NCI-H2227 (cell line): ENCODE results near the gene EBF3.

Experiments
- DNase-seq: peaks from one replicate; lab custom pipeline; 2025; ENCODE audit not compliant: unreplicated experiment; lab: John Stamatoyannopoulos, UW

EBF3 gene

GRCh38 chr10:129894698-129895097, 69.4 kb downstream of the EBF3 start:
- no peak for DNase-seq

- DNase-seq, result no peak
Observed at GRCh38 chr10:129893104-129894089, 70.7 kb downstream of the EBF3 start.

- no peak for DNase-seq
Observed at GRCh38 chr10:129892548-129893052, 71.5 kb downstream of the EBF3 start.

GRCh38 chr10:129891806-129892205, 72.3 kb downstream of the EBF3 start:
- no peak for DNase-seq

- DNase-seq, result no peak
Observed at GRCh38 chr10:129890170-129890569, 73.9 kb downstream of the EBF3 start.

GRCh38 chr10:129888784-129889616, 75.1 kb downstream of the EBF3 start:
- peak; percentile 15 for DNase-seq

- no peak for DNase-seq
Observed at GRCh38 chr10:129887986-129888783, 75.9 kb downstream of the EBF3 start.

GRCh38 chr10:129887381-129887905, 76.6 kb downstream of the EBF3 start:
- no peak for DNase-seq

- no peak for DNase-seq
Observed at GRCh38 chr10:129886263-129886662, 77.8 kb downstream of the EBF3 start.

- no peak for DNase-seq
Observed at GRCh38 chr10:129885526-129885925, 78.5 kb downstream of the EBF3 start.

- DNase-seq, result no peak
Observed at GRCh38 chr10:129884398-129885078, 79.5 kb downstream of the EBF3 start.

- no peak for DNase-seq
Observed at GRCh38 chr10:129883626-129884397, 80.3 kb downstream of the EBF3 start.

GRCh38 chr10:129883029-129883428, 81.0 kb downstream of the EBF3 start:
- DNase-seq, result no peak

GRCh38 chr10:129882291-129883010, 81.6 kb downstream of the EBF3 start:
- DNase-seq, result no peak

GRCh38 chr10:129881641-129882040, 82.4 kb downstream of the EBF3 start:
- DNase-seq, result no peak

- no peak for DNase-seq
Observed at GRCh38 chr10:129880191-129880870, 83.7 kb downstream of the EBF3 start.

- DNase-seq, result no peak
Observed at GRCh38 chr10:129879655-129880054, 84.4 kb downstream of the EBF3 start.

- DNase-seq, result no peak
Observed at GRCh38 chr10:129878835-129879234, 85.2 kb downstream of the EBF3 start.
